Measurements from ENCODE around the gene C1orf146. TPM values are rescaled to one million over a fixed set of nuclear protein-coding genes. Genes with fewer than 3 reads are reported as not detected.
"Not testable (repeated sequence)": the region's sequence is repeated elsewhere in the genome, so short reads cannot be mapped to it uniquely, and the experiment has no call there.

The C1orf146 gene
- total RNA-seq, 1 donor, result not detected

DNA sequence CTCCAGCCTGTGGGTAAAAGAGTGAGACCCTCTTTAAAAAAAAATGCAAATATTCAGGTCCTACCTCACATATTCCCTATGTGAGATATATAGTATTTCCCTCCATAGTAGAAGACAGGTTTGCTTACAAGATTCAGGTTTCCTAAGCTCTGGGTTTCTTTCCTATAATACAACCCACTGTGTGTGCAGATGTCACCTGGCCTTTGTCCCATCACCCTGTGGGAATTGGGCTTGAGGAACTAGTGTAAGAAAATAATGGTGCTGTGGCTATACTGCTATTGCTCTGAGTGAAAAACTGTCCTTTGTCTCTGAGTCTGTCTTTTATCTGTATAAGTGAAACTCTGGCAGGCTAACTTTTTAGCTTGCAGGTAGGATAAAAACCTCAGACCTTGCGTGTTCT lies 13.0 kb downstream of the C1orf146 start:
- no peak overlapping the region for H2AFZ ChIP-seq (ENCODE audit: low read length)
- no peaks in the 10 kb centered on the region for H4K20me1 ChIP-seq (ENCODE audit: insufficient read depth, low read length)
- no peak overlapping the region for H3K4me3 ChIP-seq (ENCODE audit: insufficient read depth, low read length)
- TF ChIP-seq, protein P1, sequence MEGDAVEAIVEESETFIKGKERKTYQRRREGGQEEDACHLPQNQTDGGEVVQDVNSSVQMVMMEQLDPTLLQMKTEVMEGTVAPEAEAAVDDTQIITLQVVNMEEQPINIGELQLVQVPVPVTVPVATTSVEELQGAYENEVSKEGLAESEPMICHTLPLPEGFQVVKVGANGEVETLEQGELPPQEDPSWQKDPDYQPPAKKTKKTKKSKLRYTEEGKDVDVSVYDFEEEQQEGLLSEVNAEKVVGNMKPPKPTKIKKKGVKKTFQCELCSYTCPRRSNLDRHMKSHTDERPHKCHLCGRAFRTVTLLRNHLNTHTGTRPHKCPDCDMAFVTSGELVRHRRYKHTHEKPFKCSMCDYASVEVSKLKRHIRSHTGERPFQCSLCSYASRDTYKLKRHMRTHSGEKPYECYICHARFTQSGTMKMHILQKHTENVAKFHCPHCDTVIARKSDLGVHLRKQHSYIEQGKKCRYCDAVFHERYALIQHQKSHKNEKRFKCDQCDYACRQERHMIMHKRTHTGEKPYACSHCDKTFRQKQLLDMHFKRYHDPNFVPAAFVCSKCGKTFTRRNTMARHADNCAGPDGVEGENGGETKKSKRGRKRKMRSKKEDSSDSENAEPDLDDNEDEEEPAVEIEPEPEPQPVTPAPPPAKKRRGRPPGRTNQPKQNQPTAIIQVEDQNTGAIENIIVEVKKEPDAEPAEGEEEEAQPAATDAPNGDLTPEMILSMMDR (IDR thresholded peaks at IDR 0.05; ENCODE audit: extremely low read depth, low read depth, low read length), result no peak
- no peak for DNase-seq (ENCODE audit: insufficient read length, low spot score, missing footprints)
- no peak overlapping the region for H3K27ac ChIP-seq (ENCODE audit: low read depth, low read length)
- no peaks in the 10 kb centered on the region for H3K36me3 ChIP-seq (ENCODE audit: insufficient read depth, low read length)
- no peaks in the 10 kb centered on the region for H3K4me1 ChIP-seq (ENCODE audit: insufficient read depth, low read length)
- no peaks in the 10 kb centered on the region for H3K79me2 ChIP-seq (ENCODE audit: insufficient read depth, low read length)
- no peak overlapping the region for H3K4me2 ChIP-seq (ENCODE audit: insufficient read depth, low read length)
- H3K9me3 ChIP-seq (ENCODE audit: low read depth, low read length), result no peaks in the 10 kb centered on the region
- peaks cover 2% of the 10 kb centered on the region for H3K27me3 ChIP-seq (ENCODE audit: insufficient read depth, low read length)

DNA sequence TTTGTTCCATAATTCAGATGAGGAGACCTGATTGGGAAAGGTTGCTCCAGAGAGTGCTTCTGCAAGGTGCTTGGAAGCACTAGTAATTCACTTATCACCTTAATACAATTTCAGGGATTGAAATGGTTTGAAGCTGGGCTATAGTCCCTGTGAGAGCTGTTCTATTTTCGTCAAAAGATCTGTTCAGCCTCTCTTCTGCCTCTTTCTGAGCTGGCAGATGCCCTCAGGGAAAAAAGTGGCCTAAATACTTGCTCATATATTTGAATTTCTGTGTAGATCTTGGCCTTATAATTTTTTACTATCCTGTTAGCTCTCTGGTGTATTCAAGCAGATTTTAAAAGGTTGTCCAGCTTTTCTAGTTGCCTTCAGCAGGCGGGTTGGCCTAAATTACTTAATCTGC lies 22.3 kb downstream of the C1orf146 start:
- no peak overlapping the region for H2AFZ ChIP-seq (ENCODE audit: low read length)
- H3K27ac ChIP-seq (ENCODE audit: low read depth, low read length), result no peak overlapping the region
- H3K27me3 ChIP-seq (ENCODE audit: insufficient read depth, low read length), result no peaks in the 10 kb centered on the region
- H4K20me1 ChIP-seq (ENCODE audit: insufficient read depth, low read length), result no peaks in the 10 kb centered on the region
- no peak for DNase-seq (ENCODE audit: insufficient read length, low spot score, missing footprints)
- no peak overlapping the region for H3K4me3 ChIP-seq (ENCODE audit: insufficient read depth, low read length)
- H3K79me2 ChIP-seq (ENCODE audit: insufficient read depth, low read length), result no peaks in the 10 kb centered on the region
- H3K36me3 ChIP-seq (ENCODE audit: insufficient read depth, low read length), result no peaks in the 10 kb centered on the region
- TF ChIP-seq, protein P1 (IDR thresholded peaks at IDR 0.05; ENCODE audit: extremely low read depth, low read depth, low read length), result no peak
- H3K9me3 ChIP-seq (ENCODE audit: low read depth, low read length), result no peaks in the 10 kb centered on the region
- H3K4me1 ChIP-seq (ENCODE audit: insufficient read depth, low read length), result peaks cover 5% of the 10 kb centered on the region
- no peak overlapping the region for H3K4me2 ChIP-seq (ENCODE audit: insufficient read depth, low read length)

DNA sequence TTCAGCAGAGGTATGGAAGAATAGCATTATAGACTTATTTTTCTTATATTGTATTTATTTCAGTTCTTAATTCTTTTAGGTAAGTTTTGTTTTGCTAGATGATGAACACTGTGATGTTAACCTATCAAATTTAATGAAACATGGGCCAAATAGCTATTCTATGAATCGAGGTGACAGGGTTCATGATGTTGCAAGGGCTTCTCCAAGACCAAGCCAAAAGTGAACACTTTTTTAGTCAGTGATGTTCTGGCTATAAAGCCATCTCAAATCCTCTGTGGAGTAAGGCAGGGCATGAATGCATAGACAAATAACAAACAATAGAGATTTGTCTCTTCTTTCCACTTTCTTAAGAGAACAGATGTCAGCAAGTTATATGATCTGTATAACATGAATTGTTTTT lies 26.7 kb downstream of the C1orf146 start:
- H4K20me1 ChIP-seq (ENCODE audit: insufficient read depth, low read length), result no peaks in the 10 kb centered on the region
- H3K4me2 ChIP-seq (ENCODE audit: insufficient read depth, low read length), result no peak overlapping the region
- TF ChIP-seq, protein P1 (IDR thresholded peaks at IDR 0.05; ENCODE audit: extremely low read depth, low read depth, low read length), result no peak
- H3K36me3 ChIP-seq (ENCODE audit: insufficient read depth, low read length), result peaks cover 7% of the 10 kb centered on the region
- H3K79me2 ChIP-seq (ENCODE audit: insufficient read depth, low read length), result no peaks in the 10 kb centered on the region
- peaks cover 5% of the 10 kb centered on the region for H3K4me1 ChIP-seq (ENCODE audit: insufficient read depth, low read length)
- no peak overlapping the region for H2AFZ ChIP-seq (ENCODE audit: low read length)
- H3K27me3 ChIP-seq (ENCODE audit: insufficient read depth, low read length), result no peaks in the 10 kb centered on the region
- H3K27ac ChIP-seq (ENCODE audit: low read depth, low read length), result no peak overlapping the region
- H3K9me3 ChIP-seq (ENCODE audit: low read depth, low read length), result no peaks in the 10 kb centered on the region
- H3K4me3 ChIP-seq (ENCODE audit: insufficient read depth, low read length), result no peak overlapping the region
- no peak for DNase-seq (ENCODE audit: insufficient read length, low spot score, missing footprints)

DNA sequence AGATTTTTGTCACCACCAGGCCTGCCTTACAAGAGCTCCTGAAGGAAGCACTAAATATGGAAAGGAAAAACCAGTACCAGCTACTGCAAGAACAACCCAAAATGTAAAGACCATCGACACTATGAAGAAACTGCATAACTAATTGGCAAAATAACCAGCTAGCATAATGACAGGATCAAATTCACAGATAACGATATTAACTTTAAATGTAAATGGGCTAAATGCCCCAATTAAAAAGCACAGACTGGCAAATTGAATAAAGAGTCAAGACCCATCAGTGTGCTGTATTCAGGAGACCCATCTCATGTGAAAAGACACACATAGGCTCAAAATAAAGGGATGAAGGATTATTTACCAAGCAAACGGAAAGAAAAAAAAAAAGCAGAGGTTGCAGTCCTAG lies 37.0 kb downstream of the C1orf146 start:
- not testable (repeated sequence) for H3K27me3 ChIP-seq (ENCODE audit: insufficient read depth, low read length); H4K20me1 ChIP-seq (ENCODE audit: insufficient read depth, low read length); H3K4me1 ChIP-seq (ENCODE audit: insufficient read depth, low read length)

More for the DNA sequence above, 37.0 kb downstream of the C1orf146 start:
- H2AFZ ChIP-seq (ENCODE audit: low read length); H3K79me2 ChIP-seq (ENCODE audit: insufficient read depth, low read length); DNase-seq (ENCODE audit: insufficient read length, low spot score, missing footprints); H3K27ac ChIP-seq (ENCODE audit: low read depth, low read length); H3K4me3 ChIP-seq (ENCODE audit: insufficient read depth, low read length); H3K36me3 ChIP-seq (ENCODE audit: insufficient read depth, low read length); H3K4me2 ChIP-seq (ENCODE audit: insufficient read depth, low read length); H3K9me3 ChIP-seq (ENCODE audit: low read depth, low read length): not testable (repeated sequence)

Data from osteoblast (primary cell).